GM19193 (cell line): ENCODE measurements around the gene GRM1.

ENCODE experiments used
- POLR2A ChIP-seq: IDR thresholded peaks from 4 replicates; pipeline ENCODE4 v1.6.1; 2011; ENCODE audit not compliant: insufficient read depth, insufficient read length; ENCODE audit errors: extremely low read depth

Gene GRM1

GRCh38 chr6:146265056-146265455 is 236.2 kb downstream of the GRM1 start:
- no peak for TF ChIP-seq POLR2A

GRCh38 chr6:146267447-146267846 is 238.6 kb downstream of the GRM1 start:
- TF ChIP-seq POLR2A = no peak

- no peak for TF ChIP-seq POLR2A
These were observed 239.1 kb downstream of the GRM1 start for GRCh38 chr6:146267946-146268345.

GRCh38 chr6:146269482-146269881 is 240.6 kb downstream of the GRM1 start:
- TF ChIP-seq POLR2A = no peak

GRCh38 chr6:146273490-146273889 is 244.6 kb downstream of the GRM1 start:
- no peak for TF ChIP-seq POLR2A

GRCh38 chr6:146277142-146277541 is 248.3 kb downstream of the GRM1 start:
- TF ChIP-seq POLR2A = no peak

GRCh38 chr6:146281651-146282362 is 252.9 kb downstream of the GRM1 start:
- TF ChIP-seq POLR2A = no peak

GRCh38 chr6:146282837-146283236 is 254.0 kb downstream of the GRM1 start:
- no peak for TF ChIP-seq POLR2A

GRCh38 chr6:146284311-146284710 is 255.4 kb downstream of the GRM1 start:
- no peak for TF ChIP-seq POLR2A

GRCh38 chr6:146286961-146287360 is 258.1 kb downstream of the GRM1 start:
- TF ChIP-seq POLR2A = no peak

- TF ChIP-seq POLR2A = no peak
These were observed 259.0 kb downstream of the GRM1 start for GRCh38 chr6:146287691-146288369.

GRCh38 chr6:146289816-146290588 is 261.1 kb downstream of the GRM1 start:
- TF ChIP-seq POLR2A = no peak

GRCh38 chr6:146290589-146290901 is 261.7 kb downstream of the GRM1 start:
- TF ChIP-seq POLR2A = no peak

- TF ChIP-seq POLR2A = no peak
These were observed 263.6 kb downstream of the GRM1 start for GRCh38 chr6:146292506-146292905.

GRCh38 chr6:146295695-146296094 is 266.8 kb downstream of the GRM1 start:
- no peak for TF ChIP-seq POLR2A

- TF ChIP-seq POLR2A = no peak
These were observed 269.0 kb downstream of the GRM1 start for GRCh38 chr6:146297815-146298214.
